HepG2 (cell line): ENCODE results near the gene ATP1A2. TPM values are rescaled to one million over a fixed set of nuclear protein-coding genes. Genes with fewer than 3 reads are reported as not detected.

Experiments
- ATAC-seq: fragments of 200-7000 bp; cut with Tn5 transposase; 3 replicates; pipeline ENCODE4 v1.9.1; 2020; ENCODE audit warnings: mild to moderate bottlenecking, moderate library complexity
- BruUV-seq: library from RNA; stranded (reverse); fragments of 400-500 nt; replicated peaks from 2 replicates; lab custom pipeline; 2021; lab: Mats Ljungman, UMichigan
- CTCF ChIA-PET: fragments of 300-600 bp; formaldehyde crosslinking; extraction: SDS; loops from one replicate; lab custom pipeline; 2021; ENCODE audit warnings: low total read pairs, inconsistent platforms, low intra/inter-chr PET ratio; lab: Yijun Ruan, JAX
- POLR2A ChIA-PET: fragments of 350-600 bp; sonication (Branson Sonifier 250); formaldehyde crosslinking; loops from one replicate; lab custom pipeline; 2020; ENCODE audit warnings: antibody characterized with exemption, inconsistent platforms; lab: Yijun Ruan, JAX
- DNase-seq: peaks from one replicate; pipeline ENCODE4 v3.0.0-alpha.2; 2015; ENCODE audit warnings: low spot score
- FAIRE-seq: peaks from 3 replicates; lab custom pipeline; 2011; peaks lifted over from hg19 to GRCh38; lab: Jason Lieb, UNC
- H2AFZ ChIP-seq: one replicate; pipeline ENCODE4 v1.6.1; 2011; ENCODE audit warnings: low read length, inconsistent platforms
- H3K27ac ChIP-seq: fragments of 300-600 bp; 3 replicates; pipeline ENCODE4 v1.8.0; 2011; ENCODE audit warnings: mixed run types, mild to moderate bottlenecking, mixed read lengths, low read length, inconsistent platforms; ENCODE audit not compliant: insufficient read depth; ENCODE audit errors: extremely low read length
- H3K27me3 ChIP-seq, 2 experiments: fragments of 200-600 bp in 1 of 2; 2 replicates in 1 of 2; 3 replicates in 1 of 2; pipeline versions ENCODE4 v1.6.0 to v1.8.0; 2011; ENCODE audit warnings: low read length in 2 of 2, mild to moderate bottlenecking in 2 of 2, moderate library complexity in 2 of 2, inconsistent platforms in 1 of 2; ENCODE audit not compliant: insufficient read depth in 2 of 2, control insufficient read depth in 1 of 2
- H3K36me3 ChIP-seq, 2 experiments: fragments of 200-600 bp in 1 of 2; replicated peaks in 1 of 2; 2 replicates in 1 of 2; 3 replicates in 1 of 2; pipeline versions ENCODE4 v1.5.1 to v1.8.0; 2011; ENCODE audit warnings: low read length in 2 of 2, inconsistent platforms in 1 of 2; ENCODE audit not compliant: insufficient read depth in 2 of 2, control insufficient read depth in 1 of 2
- H3K4me1 ChIP-seq: 2 replicates; pipeline ENCODE4 v1.5.1; 2012; ENCODE audit warnings: low read length, inconsistent platforms; ENCODE audit not compliant: insufficient read depth
- H3K4me2 ChIP-seq: 2 replicates; pipeline ENCODE4 v1.6.0; 2011; ENCODE audit warnings: low read depth, low read length, inconsistent platforms
- H3K4me3 ChIP-seq, 3 experiments: fragments of 200-600 bp in 1 of 3; sonication (generic), shearing (Covaris generic) in 1 of 3; replicated peaks in 1 of 3; 2 replicates each; pipeline ENCODE4 v1.5.1; 2011 to 2016; ENCODE audit warnings: low read length in 3 of 3, inconsistent platforms in 2 of 3, low read depth in 2 of 3, mild to moderate bottlenecking in 2 of 3, control low read depth in 1 of 3, mixed read lengths in 1 of 3; ENCODE audit not compliant: insufficient read depth in 1 of 3
- H3K79me2 ChIP-seq: one replicate; pipeline ENCODE4 v1.6.1; 2011; ENCODE audit warnings: low read length, inconsistent platforms; ENCODE audit not compliant: insufficient read depth
- H3K9ac ChIP-seq: 2 replicates; pipeline ENCODE4 v1.6.0; 2011; ENCODE audit warnings: mild to moderate bottlenecking, low read depth, low read length, inconsistent platforms; ENCODE audit not compliant: insufficient read depth
- H3K9me3 ChIP-seq: 2 replicates; pipeline ENCODE4 v1.5.1; 2012; ENCODE audit warnings: mild to moderate bottlenecking, low read length
- H4K20me1 ChIP-seq: 2 replicates; pipeline ENCODE4 v1.6.0; 2011; ENCODE audit warnings: inconsistent platforms, mild to moderate bottlenecking, low read length, moderate library complexity; ENCODE audit not compliant: insufficient read depth
- ATF2 ChIP-seq: sonication (generic); formaldehyde crosslinking; IDR thresholded peaks from 2 replicates; pipeline ENCODE4 v1.4.0; 2020; ENCODE audit warnings: missing genetic modification reagents
- EHMT2 ChIP-seq: fragments of 200-600 bp; sonication (generic); IDR thresholded peaks from 2 replicates; pipeline ENCODE4 v1.7.0; 2017; ENCODE audit warnings: antibody characterized with exemption, low read depth, low read length, borderline replicate concordance
- FIP1L1 ChIP-seq: fragments of 200-400 bp; formaldehyde crosslinking; IDR thresholded peaks from 2 replicates; pipeline ENCODE4 v1.6.1; 2018; ENCODE audit warnings: low read depth, mild to moderate bottlenecking, low read length, moderate library complexity, borderline replicate concordance; ENCODE audit not compliant: insufficient read depth
- FOSL1 ChIP-seq: sonication (generic); formaldehyde crosslinking; IDR thresholded peaks from 2 replicates; pipeline ENCODE4 v1.9.0; 2021; ENCODE audit warnings: missing genetic modification reagents, borderline replicate concordance
- FOSL2 ChIP-seq: sonication (generic); formaldehyde crosslinking; IDR thresholded peaks from 2 replicates; pipeline ENCODE4 v1.4.0; 2020; ENCODE audit warnings: missing genetic modification reagents
- FOXA1 ChIP-seq, 2 experiments: fragments of 450-650 bp in 1 of 2; sonication (generic) in 1 of 2; formaldehyde crosslinking in 1 of 2; IDR thresholded peaks; 2 replicates each; pipeline versions ENCODE4 v1.4.0 to v1.6.1; 2016 to 2020; ENCODE audit warnings: missing genetic modification reagents in 1 of 2
- JUND ChIP-seq: sonication (generic); formaldehyde crosslinking; IDR thresholded peaks from 2 replicates; pipeline ENCODE4 v1.8.0; 2022; ENCODE audit warnings: mild to moderate bottlenecking, missing genetic modification reagents
- PHF8 ChIP-seq: sonication (generic); formaldehyde crosslinking; IDR thresholded peaks from 2 replicates; pipeline ENCODE4 v1.5.0; 2020; ENCODE audit warnings: missing genetic modification reagents
- RCOR2 ChIP-seq: IDR thresholded peaks from 2 replicates; pipeline ENCODE4 v1.6.1; 2016; ENCODE audit warnings: missing biosample characterization, missing genetic modification reagents
- SALL1 ChIP-seq: sonication (generic); formaldehyde crosslinking; IDR thresholded peaks from 2 replicates; pipeline ENCODE4 v1.8.0; 2022; ENCODE audit warnings: mild to moderate bottlenecking, missing genetic modification reagents
- TGIF2 ChIP-seq: IDR thresholded peaks from 2 replicates; pipeline ENCODE4 v1.6.1; 2016; ENCODE audit warnings: control low read depth, missing compliant biosample characterization
- ZMYM3 ChIP-seq: sonication (generic); formaldehyde crosslinking; IDR thresholded peaks from 2 replicates; pipeline ENCODE4 v1.5.1; 2020; ENCODE audit warnings: mild to moderate bottlenecking, missing genetic modification reagents
- ZNF138 ChIP-seq: sonication (generic); formaldehyde crosslinking; IDR thresholded peaks from 2 replicates; pipeline ENCODE4 v1.5.0; 2020; ENCODE audit warnings: mild to moderate bottlenecking, low read depth, missing genetic modification reagents
- ZNF3 ChIP-seq: IDR thresholded peaks from 2 replicates; pipeline ENCODE4 v1.7.0; 2017; ENCODE audit warnings: inconsistent platforms
- ZNF563 ChIP-seq: sonication (generic); formaldehyde crosslinking; IDR thresholded peaks from 2 replicates; pipeline ENCODE4 v1.8.0; 2022; ENCODE audit warnings: mild to moderate bottlenecking, moderate library complexity, missing genetic modification reagents
- ZNF747 ChIP-seq: sonication (generic); formaldehyde crosslinking; IDR thresholded peaks from 2 replicates; pipeline ENCODE4 v1.8.1; 2023; ENCODE audit warnings: missing genetic modification reagents, mild to moderate bottlenecking, borderline replicate concordance
- ZSCAN31 ChIP-seq: sonication (generic); formaldehyde crosslinking; IDR thresholded peaks from 2 replicates; pipeline ENCODE4 v1.5.0; 2020; ENCODE audit warnings: low read depth, mild to moderate bottlenecking, missing genetic modification reagents
- WGBS: methylation state at CpG from one replicate; pipeline ENCODE4 v1.1.6; 2017; ENCODE audit warnings: low lambda C conversion rate; 5-methylcytosine and 5-hydroxymethylcytosine counted together
- in situ Hi-C: cut with HindIII; loops from 2 replicates; pipeline ENCODE4 v1.10.0; 2017; ENCODE audit warnings: low pct_unique_long_range_greater_than_20kb; ENCODE audit not compliant: extremely low pct_ligation_motif_present
- intact Hi-C: fragments of 100-400 bp; cut with micrococcal nuclease; formaldehyde crosslinking; loops from one replicate; pipeline ENCODE4 v1.10.0; 2022; ENCODE audit not compliant: unreplicated experiment
- polyA plus RNA-seq, 8 experiments: library from polyadenylated mRNA; depleted of rRNA in 3 of 8; stranded (reverse) in 7 of 8; unstranded in 1 of 8; fragments of >200 nt; fragmentation: Illumina TruSeq in 4 of 8; extraction: Trizol in 4 of 8; gene quantifications; 2 replicates each; pipeline versions ENCODE4 v1.2.1 to v1.2.3, GENCODE V29; 2011 to 2016; ENCODE audit warnings: low read depth in 4 of 8, missing spikeins in 1 of 8, mixed read lengths in 1 of 8; ENCODE audit not compliant: insufficient read depth in 1 of 8
- total RNA-seq, 5 experiments: library from RNA; depleted of rRNA; stranded (reverse); fragments of >200 nt; fragmentation: Illumina TruSeq; extraction: Trizol; gene quantifications; 2 replicates each; pipeline ENCODE4 v1.2.3, GENCODE V29; 2016; ENCODE audit warnings: low read depth in 1 of 5
- TF ChIP-seq, protein P1 (sequence below): sonication (generic); formaldehyde crosslinking; conservative IDR thresholded peaks from 2 replicates; pipeline ENCODE4 v1.4.0; 2020; ENCODE audit warnings: missing genetic modification reagents
- TF ChIP-seq, protein P2 (sequence below), 2 experiments: sonication (generic) in 1 of 2; formaldehyde crosslinking in 1 of 2; IDR thresholded peaks; 2 replicates each; pipeline versions ENCODE4 v1.5.1 to v1.6.1; 2011 to 2020; ENCODE audit warnings: borderline replicate concordance in 1 of 2, low read depth in 1 of 2, low read length in 1 of 2, mild to moderate bottlenecking in 1 of 2, missing genetic modification reagents in 1 of 2, moderate library complexity in 1 of 2

ATP1A2 gene
- total and polyA plus RNA-seq, 2 of the 13 experiments (the other 11 are each of a cell fraction or from before 2014, with no cell fraction given), result 0.16 TPM; not detected in 1

GRCh38 chr1:160124705-160125478 is 9.3 kb downstream of the ATP1A2 start:
- Histone ChIP-seq H3K9me3 (no peaks in the 10 kb centered on the region), H3K36me3 (no peaks in the 10 kb centered on the region), H4K20me1 (no peaks in the 10 kb centered on the region), H3K79me2 (no peaks in the 10 kb centered on the region), H3K9ac (no peak overlapping the region), H3K27me3 (no peaks in the 10 kb centered on the region; a peak in 1 of 5 replicates), H2AFZ (no peak overlapping the region), H3K4me1 (peaks cover 54% of the 10 kb centered on the region), H3K27ac (peak overlapping the region; percentile 7), H3K4me3 (no peak overlapping the region), H3K4me2 (peak overlapping the region; percentile 32)
- ChIA-PET POLR2A (no interaction called here), CTCF (no interaction called here)
- intact Hi-C loops (no loop called here), in situ Hi-C loops (no loop called here)
- BruUV-seq, result no TSS peak
- ATAC-seq (peak; percentile 63), DNase-seq (peak; percentile 88), FAIRE-seq (no peak)
- 31% methylated on average over 7 of the region's 8 CpGs for WGBS
- 0 out of 2 replicates have a peak, but pooled peaks have one; percentile 39 for TF ChIP-seq ZNF3 (CRISPR knock-in tag)
- no peak for TF ChIP-seq ZNF747 (CRISPR knock-in tag)
- TF ChIP-seq ZMYM3 (CRISPR knock-in tag), result 0 out of 2 replicates have a peak, but pooled peaks have one; percentile 13
- TF ChIP-seq, protein P1, sequence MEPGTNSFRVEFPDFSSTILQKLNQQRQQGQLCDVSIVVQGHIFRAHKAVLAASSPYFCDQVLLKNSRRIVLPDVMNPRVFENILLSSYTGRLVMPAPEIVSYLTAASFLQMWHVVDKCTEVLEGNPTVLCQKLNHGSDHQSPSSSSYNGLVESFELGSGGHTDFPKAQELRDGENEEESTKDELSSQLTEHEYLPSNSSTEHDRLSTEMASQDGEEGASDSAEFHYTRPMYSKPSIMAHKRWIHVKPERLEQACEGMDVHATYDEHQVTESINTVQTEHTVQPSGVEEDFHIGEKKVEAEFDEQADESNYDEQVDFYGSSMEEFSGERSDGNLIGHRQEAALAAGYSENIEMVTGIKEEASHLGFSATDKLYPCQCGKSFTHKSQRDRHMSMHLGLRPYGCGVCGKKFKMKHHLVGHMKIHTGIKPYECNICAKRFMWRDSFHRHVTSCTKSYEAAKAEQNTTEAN, result peak; percentile 90
- no peak for TF ChIP-seq ZSCAN31 (CRISPR knock-in tag)
- 0 out of 2 replicates have a peak, but pooled peaks have one; percentile 33 for TF ChIP-seq TGIF2 (CRISPR knock-in tag)
- TF ChIP-seq, protein P2, sequence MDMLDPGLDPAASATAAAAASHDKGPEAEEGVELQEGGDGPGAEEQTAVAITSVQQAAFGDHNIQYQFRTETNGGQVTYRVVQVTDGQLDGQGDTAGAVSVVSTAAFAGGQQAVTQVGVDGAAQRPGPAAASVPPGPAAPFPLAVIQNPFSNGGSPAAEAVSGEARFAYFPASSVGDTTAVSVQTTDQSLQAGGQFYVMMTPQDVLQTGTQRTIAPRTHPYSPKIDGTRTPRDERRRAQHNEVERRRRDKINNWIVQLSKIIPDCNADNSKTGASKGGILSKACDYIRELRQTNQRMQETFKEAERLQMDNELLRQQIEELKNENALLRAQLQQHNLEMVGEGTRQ (IDR thresholded peaks at IDR 0.05; ENCODE audit: low read depth, low read length), result no peak
- TF ChIP-seq, protein P2 (CRISPR knock-in tag; IDR thresholded peaks at IDR 0.05; ENCODE audit: borderline replicate concordance), result no peak
- TF ChIP-seq ZNF138 (CRISPR knock-in tag), result no peak
- TF ChIP-seq ATF2 (CRISPR knock-in tag), result 0 out of 2 replicates have a peak, but pooled peaks have one; percentile 29
- 0 out of 2 replicates have a peak, but pooled peaks have one; percentile 20 for TF ChIP-seq RCOR2
- 0 out of 2 replicates have a peak, but pooled peaks have one; percentile 24 for TF ChIP-seq SALL1 (CRISPR knock-in tag)
- TF ChIP-seq FOSL1 (CRISPR knock-in tag), result peak; percentile 55; the same call in 1 of the 2 replicates
- TF ChIP-seq EHMT2, result peak; percentile 51; the same call in 1 of the 2 replicates
- TF ChIP-seq JUND (CRISPR knock-in tag), result peak; percentile 56; the same call in 1 of the 2 replicates
- TF ChIP-seq FOXA1 (IDR thresholded peaks at IDR 0.05), result no peak
- peak; percentile 52; the same call in 1 of the 2 replicates for TF ChIP-seq FOXA1 (CRISPR knock-in tag; IDR thresholded peaks at IDR 0.05)
- TF ChIP-seq FOSL2 (CRISPR knock-in tag), result peak; percentile 91
- TF ChIP-seq ZNF563 (CRISPR knock-in tag), result no peak
- no peak for TF ChIP-seq FIP1L1
- TF ChIP-seq PHF8 (CRISPR knock-in tag), result no peak
